Measurements from ENCODE around the gene RAET1L.
A peak's percentile ranks its signal among the peaks of the same experiment; 100 is the strongest.
"Not testable (repeated sequence)": the region's sequence is repeated elsewhere in the genome, so short reads cannot be mapped to it uniquely, and the experiment has no call there.

The RAET1L gene

GRCh38 chr6:150008588-150008987, 16.7 kb downstream of the RAET1L start:
- FAIRE-seq (no peak), DNase-seq (ENCODE audit: insufficient read length, low spot score) (no peak)
- no peak for TF ChIP-seq CTCF (IDR thresholded peaks at IDR 0.05; ENCODE audit: insufficient read depth, missing control alignments)

- no peak for FAIRE-seq
- TF ChIP-seq CTCF (IDR thresholded peaks at IDR 0.05; ENCODE audit: insufficient read depth, missing control alignments): peak; percentile 33
- no peak for DNase-seq (ENCODE audit: insufficient read length, low spot score)
Observed at GRCh38 chr6:150006961-150007464, 18.3 kb downstream of the RAET1L start.

GRCh38 chr6:150005761-150006651, 19.3 kb downstream of the RAET1L start:
- DNase-seq (ENCODE audit: insufficient read length, low spot score) (no peak), FAIRE-seq (no peak)

GRCh38 chr6:150004783-150005717, 20.3 kb downstream of the RAET1L start:
- TF ChIP-seq CTCF (IDR thresholded peaks at IDR 0.05; ENCODE audit: insufficient read depth, missing control alignments): no peak
- FAIRE-seq (no peak), DNase-seq (ENCODE audit: insufficient read length, low spot score) (peak; percentile 95)

More at GRCh38 chr6:150005761-150006651, 19.3 kb downstream of the RAET1L start:
- no peak for TF ChIP-seq CTCF (IDR thresholded peaks at IDR 0.05; ENCODE audit: insufficient read depth, missing control alignments)

- DNase-seq (ENCODE audit: insufficient read length, low spot score) (no peak), FAIRE-seq (no peak)
- TF ChIP-seq CTCF (IDR thresholded peaks at IDR 0.05; ENCODE audit: insufficient read depth, missing control alignments): no peak
Observed at GRCh38 chr6:150004101-150004782, 21.1 kb downstream of the RAET1L start.

- FAIRE-seq: not testable (repeated sequence)
Observed at GRCh38 chr6:150003599-150003998, 21.7 kb downstream of the RAET1L start.

GRCh38 chr6:150002710-150003109, 22.6 kb downstream of the RAET1L start:
- DNase-seq (ENCODE audit: insufficient read length, low spot score) (no peak), FAIRE-seq (no peak)
- no peak for TF ChIP-seq CTCF (IDR thresholded peaks at IDR 0.05; ENCODE audit: insufficient read depth, missing control alignments)

More at GRCh38 chr6:150003599-150003998, 21.7 kb downstream of the RAET1L start:
- DNase-seq (ENCODE audit: insufficient read length, low spot score): not testable (repeated sequence)

All from D721Med (cell line).